K562 (cell line): ENCODE measurements around the gene PANK2. TPM values are rescaled to one million over a fixed set of nuclear protein-coding genes. Genes with fewer than 3 reads are reported as not detected.

ENCODE experiments used
- ATAC-seq: fragments of 200-7000 bp; cut with Tn5 transposase; 3 replicates; pipeline ENCODE4 v1.9.1; 2020; ENCODE audit warnings: moderate library complexity
- BruUV-seq: library from RNA; stranded (reverse); fragments of 400-500 nt; replicated peaks from 2 replicates; lab custom pipeline; 2021; lab: Mats Ljungman, UMichigan
- CTCF ChIA-PET: fragments of 300-600 bp; formaldehyde crosslinking; extraction: SDS; loops from one replicate; lab custom pipeline; 2021; ENCODE audit warnings: low intra/inter-chr PET ratio; lab: Yijun Ruan, JAX
- POLR2A ChIA-PET: fragments of 300-600, 350-650 bp; sonication (Branson Sonifier 250); formaldehyde crosslinking; extraction: SDS; loops from one replicate; lab custom pipeline; 2021; ENCODE audit warnings: antibody characterized with exemption, inconsistent platforms; lab: Yijun Ruan, JAX
- DNase-seq, 4 experiments: peaks; one replicate each; pipeline versions ENCODE4 v3.0.0 to v3.0.0-alpha.2; 2011 to 2018; ENCODE audit warnings: low spot score in 3 of 4, mixed read lengths in 3 of 4; ENCODE audit errors: extremely low read depth in 1 of 4
- FAIRE-seq: peaks from 2 replicates; lab custom pipeline; 2011; peaks lifted over from hg19 to GRCh38; lab: Jason Lieb, UNC
- H2AFZ ChIP-seq: 2 replicates; pipeline ENCODE4 v1.6.0; 2011; ENCODE audit warnings: low read depth, low read length, control low read depth, inconsistent platforms
- H3K27ac ChIP-seq: fragments of 200-600 bp; 3 replicates; pipeline ENCODE4 v1.8.0; 2011; ENCODE audit warnings: low read depth, mild to moderate bottlenecking, control low read depth, inconsistent platforms, low read length, moderate library complexity, mixed read lengths; ENCODE audit errors: extremely low read depth
- H3K27me3 ChIP-seq, 2 experiments: fragments of 300-600 bp in 1 of 2; 2 replicates in 1 of 2; 3 replicates in 1 of 2; pipeline versions ENCODE4 v1.6.0 to v1.8.0; 2011; ENCODE audit warnings: inconsistent platforms in 2 of 2, low read length in 2 of 2, mild to moderate bottlenecking in 1 of 2, mixed read lengths in 1 of 2, moderate library complexity in 1 of 2; ENCODE audit not compliant: control insufficient read depth in 2 of 2, insufficient read depth in 2 of 2
- H3K36me3 ChIP-seq: fragments of 300-600 bp; 3 replicates; pipeline ENCODE4 v1.8.0; 2011; ENCODE audit warnings: mild to moderate bottlenecking, low read length, inconsistent platforms; ENCODE audit not compliant: control insufficient read depth, insufficient read depth
- H3K4me1 ChIP-seq, 2 experiments: fragments of 200-600 bp in 1 of 2; replicated peaks in 1 of 2; 2 replicates in 1 of 2; 3 replicates in 1 of 2; pipeline versions ENCODE4 v1.5.1 to v1.8.0; 2011; ENCODE audit warnings: inconsistent platforms in 2 of 2, low read length in 2 of 2, mild to moderate bottlenecking in 1 of 2, mixed read lengths in 1 of 2, moderate library complexity in 1 of 2; ENCODE audit not compliant: control insufficient read depth in 2 of 2, insufficient read depth in 2 of 2
- H3K4me2 ChIP-seq: 2 replicates; pipeline ENCODE4 v1.6.1; 2011; ENCODE audit warnings: low read length, control low read depth, inconsistent platforms, mixed read lengths; ENCODE audit not compliant: insufficient read depth
- H3K4me3 ChIP-seq: fragments of 200-600 bp; sonication (generic), shearing (Covaris generic); 2 replicates; pipeline ENCODE4 v1.5.1; 2016; ENCODE audit warnings: control low read depth, inconsistent platforms
- H3K79me2 ChIP-seq: fragments of 200-600 bp; 3 replicates; pipeline ENCODE4 v1.8.0; 2011; ENCODE audit warnings: low read length, inconsistent platforms; ENCODE audit not compliant: control insufficient read depth, insufficient read depth
- H3K9ac ChIP-seq, 2 experiments: 2 replicates each; pipeline versions ENCODE4 v1.6.0 to v1.6.1; 2011; ENCODE audit warnings: low read depth in 2 of 2, low read length in 2 of 2, control low read depth in 1 of 2, inconsistent platforms in 1 of 2, mild to moderate bottlenecking in 1 of 2, mixed read lengths in 1 of 2; ENCODE audit not compliant: insufficient read depth in 1 of 2
- H3K9me1 ChIP-seq: one replicate; pipeline ENCODE4 v1.6.0; 2011; ENCODE audit warnings: inconsistent platforms, mild to moderate bottlenecking, low read length, moderate library complexity; ENCODE audit not compliant: control insufficient read depth, insufficient read depth
- H3K9me3 ChIP-seq: replicated peaks from 2 replicates; pipeline ENCODE4 v1.5.1; 2011; ENCODE audit warnings: low read depth, low read length, inconsistent platforms; ENCODE audit not compliant: control insufficient read depth, insufficient read depth
- H4K20me1 ChIP-seq: replicated peaks from 2 replicates; pipeline ENCODE4 v1.6.1; 2011; ENCODE audit warnings: low read length, inconsistent platforms, mixed read lengths; ENCODE audit not compliant: control insufficient read depth, insufficient read depth
- CLOCK ChIP-seq: fragments of 250-450 bp; sonication (Bioruptor Pico); IDR thresholded peaks from 2 replicates; pipeline ENCODE4 v1.4.0; 2020; ENCODE audit warnings: mild to moderate bottlenecking, moderate library complexity, borderline replicate concordance
- EZH2 ChIP-seq: IDR thresholded peaks from 2 replicates; pipeline ENCODE4 v1.6.1; 2012; ENCODE audit warnings: low read depth, mild to moderate bottlenecking, inconsistent platforms, low read length, borderline replicate concordance
- SFPQ ChIP-seq: fragments of 200-400 bp; formaldehyde crosslinking; IDR thresholded peaks from 2 replicates; pipeline ENCODE4 v1.6.1; 2017; ENCODE audit warnings: mild to moderate bottlenecking, low read depth, low read length, moderate library complexity
- ZNF3 ChIP-seq: fragments of 250-450 bp; sonication (Bioruptor Pico); IDR thresholded peaks from 2 replicates; pipeline ENCODE4 v1.5.0; 2021; ENCODE audit warnings: mild to moderate bottlenecking, moderate library complexity
- ZNF75A ChIP-seq: fragments of 450-650 bp; formaldehyde crosslinking; IDR thresholded peaks from 2 replicates; pipeline ENCODE4 v1.4.0; 2020; ENCODE audit warnings: mild to moderate bottlenecking
- WGBS: fragments of 100-300 bp; shearing (Covaris generic); methylation state at CpG from one replicate; pipeline ENCODE4 v1.1.6; 2016; ENCODE audit warnings: low coverage, mixed read lengths; ENCODE audit not compliant: insufficient coverage; ENCODE audit errors: missing lambda C conversion rate; 5-methylcytosine and 5-hydroxymethylcytosine counted together
- in situ Hi-C: fragments of 300-500 bp; cut with MboI; formaldehyde crosslinking; loops from 4 replicates; pipeline ENCODE4 v1.15.0; 2018; ENCODE audit warnings: inconsistent platforms, mixed read lengths
- intact Hi-C: fragments of 100-400 bp; cut with micrococcal nuclease; formaldehyde crosslinking; loops from 2 replicates; pipeline ENCODE4 v1.14.2; 2022
- polyA plus RNA-seq, 8 experiments: library from polyadenylated mRNA; depleted of rRNA in 4 of 8; stranded (reverse) in 5 of 8; unstranded in 3 of 8; fragments of >200 nt; fragmentation: Nextera tagmentation in 2 of 8; fragmentation: Illumina TruSeq in 1 of 8; extraction: Ambion mirVana in 2 of 8; extraction: Trizol in 1 of 8; gene quantifications; 2 replicates each; pipeline versions ENCODE4 v1.2.1 to v1.2.3, GENCODE V29; 2011 to 2014; ENCODE audit warnings: inconsistent platforms in 1 of 8, missing spikeins in 1 of 8
- total RNA-seq, 7 experiments: library from RNA; depleted of rRNA in 6 of 7; stranded (reverse); fragments of >200 nt in 6 of 7; fragmentation: Illumina TruSeq in 2 of 7; extraction: Trizol in 2 of 7; gene quantifications; 2 replicates each; pipeline versions ENCODE4 v1.2.1 to v1.2.3, GENCODE V29; 2011 to 2021; ENCODE audit warnings: low replicate concordance in 1 of 7
- TF ChIP-seq, protein P1 (sequence below), 2 experiments: fragments of 450-650 bp in 1 of 2; IDR thresholded peaks; 2 replicates each; pipeline ENCODE4 v1.6.1; 2011 to 2017; ENCODE audit warnings: low read depth in 2 of 2, antibody characterized with exemption in 1 of 2, borderline replicate concordance in 1 of 2, low read length in 1 of 2, mild to moderate bottlenecking in 1 of 2, mixed read lengths in 1 of 2; ENCODE audit not compliant: control insufficient read depth in 1 of 2
- TF ChIP-seq, protein P2 (sequence below): sonication (generic); formaldehyde crosslinking; IDR thresholded peaks from 2 replicates; pipeline ENCODE4 v1.8.0; 2023; ENCODE audit warnings: mild to moderate bottlenecking, missing genetic modification reagents

PANK2 gene
- total and polyA plus RNA-seq, 9 of the 15 experiments (the other 6 are each of a cell fraction or from before 2014, with no cell fraction given), result 14.9 to 43.5 (median 31.4) TPM

DNA sequence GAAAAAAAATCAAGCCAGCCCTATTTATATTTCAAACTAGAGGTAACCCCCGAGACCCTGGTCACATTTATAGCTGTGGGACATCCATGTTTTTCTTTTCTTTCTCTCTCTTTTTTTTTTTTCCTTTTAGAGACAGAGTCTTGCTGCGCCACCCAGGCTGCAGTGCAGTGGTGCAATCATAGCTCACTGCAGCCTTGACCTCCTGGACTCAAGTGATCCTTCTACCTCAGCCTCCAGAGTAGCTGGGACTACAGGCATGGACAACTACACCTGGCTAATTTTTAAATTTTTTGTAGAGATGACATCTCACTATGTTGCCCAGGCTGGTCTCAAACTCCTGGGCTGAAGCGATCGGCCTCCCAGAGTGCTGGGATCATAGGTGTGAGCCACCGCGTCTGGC is 30.5 kb upstream of the PANK2 start (continued):
- TF ChIP-seq, protein P1, sequence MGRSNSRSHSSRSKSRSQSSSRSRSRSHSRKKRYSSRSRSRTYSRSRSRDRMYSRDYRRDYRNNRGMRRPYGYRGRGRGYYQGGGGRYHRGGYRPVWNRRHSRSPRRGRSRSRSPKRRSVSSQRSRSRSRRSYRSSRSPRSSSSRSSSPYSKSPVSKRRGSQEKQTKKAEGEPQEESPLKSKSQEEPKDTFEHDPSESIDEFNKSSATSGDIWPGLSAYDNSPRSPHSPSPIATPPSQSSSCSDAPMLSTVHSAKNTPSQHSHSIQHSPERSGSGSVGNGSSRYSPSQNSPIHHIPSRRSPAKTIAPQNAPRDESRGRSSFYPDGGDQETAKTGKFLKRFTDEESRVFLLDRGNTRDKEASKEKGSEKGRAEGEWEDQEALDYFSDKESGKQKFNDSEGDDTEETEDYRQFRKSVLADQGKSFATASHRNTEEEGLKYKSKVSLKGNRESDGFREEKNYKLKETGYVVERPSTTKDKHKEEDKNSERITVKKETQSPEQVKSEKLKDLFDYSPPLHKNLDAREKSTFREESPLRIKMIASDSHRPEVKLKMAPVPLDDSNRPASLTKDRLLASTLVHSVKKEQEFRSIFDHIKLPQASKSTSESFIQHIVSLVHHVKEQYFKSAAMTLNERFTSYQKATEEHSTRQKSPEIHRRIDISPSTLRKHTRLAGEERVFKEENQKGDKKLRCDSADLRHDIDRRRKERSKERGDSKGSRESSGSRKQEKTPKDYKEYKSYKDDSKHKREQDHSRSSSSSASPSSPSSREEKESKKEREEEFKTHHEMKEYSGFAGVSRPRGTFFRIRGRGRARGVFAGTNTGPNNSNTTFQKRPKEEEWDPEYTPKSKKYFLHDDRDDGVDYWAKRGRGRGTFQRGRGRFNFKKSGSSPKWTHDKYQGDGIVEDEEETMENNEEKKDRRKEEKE (IDR thresholded peaks at IDR 0.05; ENCODE audit: borderline replicate concordance in 1 of 2, control insufficient read depth in 1 of 2, low read depth in 2 of 2, low read length in 1 of 2), result no peak
- TF ChIP-seq EZH2, result no peak

- Histone ChIP-seq H3K27ac (no peak overlapping the region), H3K9me3 (peaks cover 4% of the 10 kb centered on the region; the same call in 1 of the 2 replicates), H3K79me2 (no peaks in the 10 kb centered on the region), H4K20me1 (no peaks in the 10 kb centered on the region), H3K27me3 (no peaks in the 10 kb centered on the region; a peak in 1 of 5 replicates), H3K4me1 (no peaks in the 10 kb centered on the region; a peak in 1 of 5 replicates), H3K9ac (no peak overlapping the region), H3K4me3 (no peak overlapping the region), H2AFZ (no peak overlapping the region), H3K4me2 (no peak overlapping the region), H3K9me1 (peaks cover 2% of the 10 kb centered on the region), H3K36me3 (peaks cover 73% of the 10 kb centered on the region)
- no peak for FAIRE-seq
- in situ Hi-C loops (no loop called here), intact Hi-C loops (no loop called here)
- DNase-seq, result no peak
- ChIA-PET CTCF (no interaction called here), POLR2A (no interaction called here)
- WGBS, result 94% methylated on average over 5 of the region's 7 CpGs
- no peak for ATAC-seq
- BruUV-seq, result no TSS peak
- TF ChIP-seq CLOCK (CRISPR knock-in tag), result no peak
- no peak for TF ChIP-seq ZNF75A
- TF ChIP-seq, protein P2, sequence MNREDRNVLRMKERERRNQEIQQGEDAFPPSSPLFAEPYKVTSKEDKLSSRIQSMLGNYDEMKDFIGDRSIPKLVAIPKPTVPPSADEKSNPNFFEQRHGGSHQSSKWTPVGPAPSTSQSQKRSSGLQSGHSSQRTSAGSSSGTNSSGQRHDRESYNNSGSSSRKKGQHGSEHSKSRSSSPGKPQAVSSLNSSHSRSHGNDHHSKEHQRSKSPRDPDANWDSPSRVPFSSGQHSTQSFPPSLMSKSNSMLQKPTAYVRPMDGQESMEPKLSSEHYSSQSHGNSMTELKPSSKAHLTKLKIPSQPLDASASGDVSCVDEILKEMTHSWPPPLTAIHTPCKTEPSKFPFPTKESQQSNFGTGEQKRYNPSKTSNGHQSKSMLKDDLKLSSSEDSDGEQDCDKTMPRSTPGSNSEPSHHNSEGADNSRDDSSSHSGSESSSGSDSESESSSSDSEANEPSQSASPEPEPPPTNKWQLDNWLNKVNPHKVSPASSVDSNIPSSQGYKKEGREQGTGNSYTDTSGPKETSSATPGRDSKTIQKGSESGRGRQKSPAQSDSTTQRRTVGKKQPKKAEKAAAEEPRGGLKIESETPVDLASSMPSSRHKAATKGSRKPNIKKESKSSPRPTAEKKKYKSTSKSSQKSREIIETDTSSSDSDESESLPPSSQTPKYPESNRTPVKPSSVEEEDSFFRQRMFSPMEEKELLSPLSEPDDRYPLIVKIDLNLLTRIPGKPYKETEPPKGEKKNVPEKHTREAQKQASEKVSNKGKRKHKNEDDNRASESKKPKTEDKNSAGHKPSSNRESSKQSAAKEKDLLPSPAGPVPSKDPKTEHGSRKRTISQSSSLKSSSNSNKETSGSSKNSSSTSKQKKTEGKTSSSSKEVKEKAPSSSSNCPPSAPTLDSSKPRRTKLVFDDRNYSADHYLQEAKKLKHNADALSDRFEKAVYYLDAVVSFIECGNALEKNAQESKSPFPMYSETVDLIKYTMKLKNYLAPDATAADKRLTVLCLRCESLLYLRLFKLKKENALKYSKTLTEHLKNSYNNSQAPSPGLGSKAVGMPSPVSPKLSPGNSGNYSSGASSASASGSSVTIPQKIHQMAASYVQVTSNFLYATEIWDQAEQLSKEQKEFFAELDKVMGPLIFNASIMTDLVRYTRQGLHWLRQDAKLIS (CRISPR knock-in tag), result no peak
- TF ChIP-seq SFPQ, result no peak
- no peak for TF ChIP-seq ZNF3 (CRISPR knock-in tag)
These were observed 28.0 kb upstream of the PANK2 start for GRCh38 chr20:3861191-3861590.
